HG03520 (cell line): ENCODE measurements around the gene PATE4.
A peak's percentile ranks its signal among the peaks of the same experiment; 100 is the strongest.

Experiments used
- ATAC-seq: cut with Tn5 transposase; IDR thresholded peaks from one replicate; pipeline ENCODE4 v1.9.1; 2021; ENCODE audit warnings: mild to moderate bottlenecking, moderate library complexity; ENCODE audit not compliant: unreplicated experiment

PATE4 gene

GRCh38 chr11:125887373-125888324, 54.5 kb downstream of the PATE4 start, which contains the start of gene HYLS1:
HYLS1 (plus strand) TSS chr11:125887668; CDS start chr11:125899369, 11,701 bp downstream.
- ATAC-seq: peak; percentile 84
